Measurements from ENCODE around the gene PIK3R5.

DNA sequence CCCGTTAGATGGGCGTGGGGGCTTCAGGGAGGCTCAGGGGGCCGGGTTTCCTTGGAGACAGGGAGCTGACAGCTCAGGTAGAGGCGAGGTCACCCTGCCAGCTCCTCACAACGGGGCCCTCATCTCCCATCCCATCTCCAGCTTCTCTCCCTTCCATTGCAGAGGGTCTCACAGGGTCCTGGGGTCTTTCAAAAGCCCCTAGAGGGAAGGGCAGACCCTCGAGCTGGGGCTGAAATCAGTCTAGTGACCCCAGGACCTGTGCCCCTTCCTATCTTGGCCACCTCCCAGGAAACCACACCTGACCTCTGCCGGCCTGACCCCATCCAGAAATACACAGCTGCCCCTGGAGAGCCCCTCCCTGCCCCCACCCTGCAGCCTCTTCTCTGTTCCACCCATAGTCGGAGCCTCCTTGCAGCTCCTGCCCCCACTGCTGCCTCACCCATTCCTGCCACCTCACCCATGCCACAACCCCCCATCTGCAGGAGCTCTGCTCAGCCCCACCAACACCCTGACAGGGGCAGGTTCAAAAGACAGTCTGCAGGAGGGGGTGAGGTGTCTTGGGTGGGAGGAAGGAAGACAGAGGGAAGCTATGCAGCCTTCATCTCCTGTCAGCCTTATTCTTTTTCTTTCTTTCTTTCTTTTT lies 23.4 kb downstream of the PIK3R5 start:
- TF ChIP-seq MAX (IDR thresholded peaks at IDR 0.05; ENCODE audit: insufficient read depth, insufficient read length) (no peak), CTCF (IDR thresholded peaks at IDR 0.05; ENCODE audit: extremely low read depth in 1 of 2, insufficient read depth in 1 of 2, low read depth in 1 of 2, low read length in 2 of 2) (no peak), MYC (IDR thresholded peaks at IDR 0.05; ENCODE audit: low read depth, low read length) (no peak), POLR2A (IDR thresholded peaks at IDR 0.05; ENCODE audit: low read depth, low read length) (no peak), POLR2AphosphoS5 (IDR thresholded peaks at IDR 0.05; ENCODE audit: insufficient read depth, low read depth, low read length) (no peak), EZH2 (IDR thresholded peaks at IDR 0.05; ENCODE audit: borderline replicate concordance, low read depth, low read length, severe bottlenecking) (no peak)

Measured in endothelial cell of umbilical vein (primary cell).